Measurements from ENCODE around the gene AGAP1.

Gene AGAP1

DNA sequence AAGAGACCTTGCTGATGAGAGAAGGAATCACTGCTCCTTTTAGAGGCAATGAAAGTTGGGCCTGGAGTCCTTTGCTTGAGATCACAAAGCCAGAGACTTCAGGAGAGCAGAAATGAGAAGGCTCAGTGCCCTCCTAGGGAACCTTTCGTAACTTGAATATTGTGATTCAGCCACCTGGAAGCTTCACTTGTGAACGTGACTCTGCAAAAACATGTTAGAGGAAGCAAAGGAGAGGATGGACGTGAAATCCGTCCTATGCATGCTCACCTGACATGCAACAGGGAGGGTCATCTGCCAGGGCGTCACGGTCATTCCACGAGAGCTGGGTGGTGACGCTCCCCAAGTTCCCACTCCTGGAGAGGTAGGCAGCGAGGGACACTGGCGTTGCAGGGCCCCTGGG is 243.6 kb downstream of the AGAP1 start:
- no peak overlapping the region for H3K27ac ChIP-seq
- TF ChIP-seq, protein P1, sequence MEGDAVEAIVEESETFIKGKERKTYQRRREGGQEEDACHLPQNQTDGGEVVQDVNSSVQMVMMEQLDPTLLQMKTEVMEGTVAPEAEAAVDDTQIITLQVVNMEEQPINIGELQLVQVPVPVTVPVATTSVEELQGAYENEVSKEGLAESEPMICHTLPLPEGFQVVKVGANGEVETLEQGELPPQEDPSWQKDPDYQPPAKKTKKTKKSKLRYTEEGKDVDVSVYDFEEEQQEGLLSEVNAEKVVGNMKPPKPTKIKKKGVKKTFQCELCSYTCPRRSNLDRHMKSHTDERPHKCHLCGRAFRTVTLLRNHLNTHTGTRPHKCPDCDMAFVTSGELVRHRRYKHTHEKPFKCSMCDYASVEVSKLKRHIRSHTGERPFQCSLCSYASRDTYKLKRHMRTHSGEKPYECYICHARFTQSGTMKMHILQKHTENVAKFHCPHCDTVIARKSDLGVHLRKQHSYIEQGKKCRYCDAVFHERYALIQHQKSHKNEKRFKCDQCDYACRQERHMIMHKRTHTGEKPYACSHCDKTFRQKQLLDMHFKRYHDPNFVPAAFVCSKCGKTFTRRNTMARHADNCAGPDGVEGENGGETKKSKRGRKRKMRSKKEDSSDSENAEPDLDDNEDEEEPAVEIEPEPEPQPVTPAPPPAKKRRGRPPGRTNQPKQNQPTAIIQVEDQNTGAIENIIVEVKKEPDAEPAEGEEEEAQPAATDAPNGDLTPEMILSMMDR (conservative IDR thresholded peaks at IDR 0.05), result no peak

DNA sequence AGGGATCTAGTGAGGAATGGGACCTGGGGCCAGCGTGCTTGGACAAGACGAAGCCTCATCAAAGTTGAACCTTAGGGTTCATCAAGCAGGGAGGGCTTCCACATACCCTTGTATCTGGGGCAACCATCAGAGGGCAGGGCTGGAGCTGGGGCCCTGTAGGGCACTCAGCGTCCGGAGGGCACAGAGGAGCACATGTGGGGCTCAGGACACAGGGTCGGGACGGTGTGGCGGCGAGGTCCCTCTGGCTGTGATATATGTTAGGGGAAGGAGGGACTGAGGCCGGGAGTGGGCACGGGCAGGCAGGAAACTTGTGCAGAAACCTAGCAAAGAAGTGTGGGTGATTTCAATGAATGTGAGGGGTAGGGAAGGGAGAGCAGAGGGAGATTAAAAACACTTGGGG is 244.0 kb downstream of the AGAP1 start:
- TF ChIP-seq, protein P1 (conservative IDR thresholded peaks at IDR 0.05), result no peak
- H3K27ac ChIP-seq, result no peak overlapping the region

DNA sequence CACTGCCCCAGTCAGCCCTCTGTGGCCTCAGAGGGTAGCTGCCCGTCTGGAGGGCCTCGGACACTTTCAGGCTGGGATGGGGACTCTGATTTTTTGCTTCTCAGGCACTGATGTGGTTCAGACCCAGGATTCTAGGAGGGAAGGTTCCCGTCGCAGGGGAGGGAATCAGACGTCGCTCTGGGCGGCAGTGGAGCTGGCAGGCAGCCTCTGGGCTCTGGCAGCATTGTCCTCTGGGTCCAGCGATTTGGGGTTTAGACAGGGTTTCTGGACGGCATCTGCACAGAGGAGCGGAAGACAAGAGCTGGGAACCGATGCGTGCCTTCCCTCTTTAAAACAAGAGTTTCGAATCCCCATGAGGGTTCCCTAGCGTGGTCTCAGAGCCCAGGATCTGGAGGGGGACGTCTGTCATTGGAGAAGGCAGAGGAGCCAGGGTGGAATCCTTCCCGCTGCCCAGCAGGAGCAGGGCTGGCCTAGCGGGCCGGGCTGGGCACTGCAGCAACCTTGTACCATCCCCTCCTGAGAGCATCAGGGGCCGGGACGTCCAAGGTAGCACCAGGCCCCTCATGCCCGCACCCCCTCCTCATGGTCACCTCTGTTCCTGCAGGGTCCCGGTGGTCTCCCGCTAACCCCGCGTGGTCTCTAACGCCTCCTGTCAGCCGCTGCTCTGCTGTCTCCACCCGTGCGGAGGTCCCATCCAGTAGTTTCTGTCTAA is 246.0 kb downstream of the AGAP1 start:
- no peak overlapping the region for H3K27ac ChIP-seq
- TF ChIP-seq, protein P1 (conservative IDR thresholded peaks at IDR 0.05), result no peak

DNA sequence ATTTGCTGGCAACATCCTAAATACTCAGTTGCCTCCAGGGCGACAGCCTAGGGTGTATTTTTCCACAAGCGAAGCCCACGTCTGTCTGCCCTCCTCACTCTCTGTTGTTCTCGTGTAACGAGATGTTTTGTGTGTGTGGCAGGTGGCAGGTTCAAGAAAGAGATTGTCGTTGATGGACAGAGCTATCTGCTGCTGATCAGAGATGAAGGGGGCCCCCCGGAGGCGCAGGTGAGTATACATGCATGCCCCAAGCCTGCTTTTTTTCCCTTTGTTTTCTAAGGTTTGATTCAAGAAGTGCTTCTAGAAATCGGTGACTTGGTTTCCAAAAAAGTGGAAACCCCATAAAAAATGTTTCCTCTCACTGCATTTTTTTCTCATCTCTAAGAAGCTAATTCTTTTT is 247.0 kb downstream of the AGAP1 start:
- TF ChIP-seq, protein P1 (conservative IDR thresholded peaks at IDR 0.05), result peak; percentile 64
- no peak overlapping the region for H3K27ac ChIP-seq

DNA sequence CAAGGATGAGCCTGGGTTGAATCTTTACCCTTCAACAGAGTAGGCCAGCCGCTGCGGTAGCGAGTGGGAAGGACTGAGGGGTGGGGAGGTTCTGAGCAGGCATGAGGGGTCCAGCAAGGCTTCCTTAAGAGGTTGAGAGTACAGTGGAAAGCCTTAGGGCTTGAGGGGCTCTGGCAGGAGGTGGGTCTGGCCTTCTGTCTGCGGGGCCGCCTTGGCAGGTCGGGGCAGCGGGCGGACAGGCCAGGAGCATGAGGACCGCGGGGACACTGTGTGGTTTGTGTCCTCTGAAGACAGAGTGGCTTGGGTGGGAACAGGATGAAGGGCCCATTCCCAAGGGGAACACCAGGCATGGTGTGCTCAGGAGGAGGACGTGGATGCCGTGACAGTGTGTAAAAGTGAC is 250.3 kb downstream of the AGAP1 start:
- H3K27ac ChIP-seq, result no peak overlapping the region
- TF ChIP-seq, protein P1 (conservative IDR thresholded peaks at IDR 0.05), result no peak

DNA sequence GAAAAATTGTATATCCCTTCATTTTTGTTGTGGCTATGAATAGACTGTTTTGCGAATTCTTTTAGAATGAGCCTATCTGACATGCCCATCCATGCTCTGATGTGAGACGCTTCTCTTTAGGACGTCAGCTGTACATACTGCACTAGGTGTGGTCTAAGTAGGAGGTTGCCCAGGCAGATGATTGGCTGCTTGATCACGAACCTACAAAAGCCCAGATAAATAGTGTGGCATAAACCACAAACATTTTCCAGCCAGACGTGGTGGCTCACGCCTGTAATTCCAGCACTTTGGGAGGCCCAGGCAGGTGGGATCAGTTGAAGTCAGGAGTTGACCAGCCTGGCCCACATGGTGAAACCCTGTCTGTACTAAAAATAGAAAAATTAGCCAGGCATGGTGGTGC is 251.8 kb downstream of the AGAP1 start:
- TF ChIP-seq, protein P1 (conservative IDR thresholded peaks at IDR 0.05), result no peak
- H3K27ac ChIP-seq, result peak overlapping the region; percentile 14; the same call in 1 of the 2 replicates

DNA sequence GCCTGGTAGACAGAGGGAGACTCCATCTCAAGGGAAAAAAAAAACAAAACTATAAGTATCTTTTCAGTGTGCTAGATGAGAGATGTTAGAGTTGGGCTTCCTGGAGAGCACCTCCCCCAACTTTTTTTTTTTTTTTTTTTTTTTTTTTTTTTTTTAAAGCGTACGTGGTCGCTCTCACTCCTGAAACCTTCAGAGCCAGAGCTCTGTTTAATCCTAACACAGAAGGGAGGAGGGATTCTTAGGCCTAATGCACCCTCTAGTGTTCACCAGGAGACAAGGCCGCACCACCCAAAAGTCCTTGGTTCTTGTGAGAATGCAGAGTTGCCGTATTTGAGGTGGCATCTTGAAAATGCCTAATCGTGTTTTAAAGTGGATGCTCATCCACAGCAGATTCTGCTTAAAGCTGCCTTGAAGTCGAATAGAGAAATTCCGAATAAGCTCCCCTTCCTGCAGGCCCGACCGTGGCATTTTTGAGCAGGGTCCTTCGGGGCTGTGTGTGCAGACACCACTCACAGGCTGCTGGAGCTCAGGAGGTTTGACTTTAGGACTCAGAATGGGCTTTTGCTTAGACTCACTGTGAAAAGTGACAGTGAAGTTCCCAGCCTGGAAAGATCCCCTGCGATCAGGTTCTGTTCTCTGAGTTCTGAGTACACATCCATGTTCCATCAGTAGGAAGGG is 252.6 kb downstream of the AGAP1 start:
- peak overlapping the region; percentile 14; the same call in 1 of the 2 replicates for H3K27ac ChIP-seq
- TF ChIP-seq, protein P1 (conservative IDR thresholded peaks at IDR 0.05), result peak; percentile 82

Measured in VCaP (cell line).